ENCODE measurements around the gene ZIC4.

The ZIC4 gene

GRCh38 chr3:147403511-147403910 is 2.8 kb downstream of the ZIC4 start:
- H3K4me3 ChIP-seq (ENCODE audit: low read depth, low read length): no peak overlapping the region
- no peaks in the 10 kb centered on the region for H3K36me3 ChIP-seq (ENCODE audit: control insufficient read depth, insufficient read depth, low read length)
- peaks cover 63% of the 10 kb centered on the region for H3K4me1 ChIP-seq (ENCODE audit: control insufficient read depth, insufficient read depth, low read length)
- H3K27ac ChIP-seq (ENCODE audit: low read depth, low read length): no peak overlapping the region
- no peak overlapping the region for H3K9ac ChIP-seq (ENCODE audit: low read length)
- H3K27me3 ChIP-seq (ENCODE audit: control insufficient read depth, insufficient read depth, low read length): peaks cover 100% of the 10 kb centered on the region
- no peaks in the 10 kb centered on the region for H3K9me3 ChIP-seq (ENCODE audit: control insufficient read depth, insufficient read depth, low read depth, low read length)

GRCh38 chr3:147402159-147402558 is 4.2 kb downstream of the ZIC4 start:
- no peaks in the 10 kb centered on the region for H3K9me3 ChIP-seq (ENCODE audit: control insufficient read depth, insufficient read depth, low read depth, low read length)
- peaks cover 61% of the 10 kb centered on the region for H3K4me1 ChIP-seq (ENCODE audit: control insufficient read depth, insufficient read depth, low read length)
- H3K4me3 ChIP-seq (ENCODE audit: low read depth, low read length): no peak overlapping the region

GRCh38 chr3:147401421-147401820 is 4.9 kb downstream of the ZIC4 start:
- H3K27ac ChIP-seq (ENCODE audit: low read depth, low read length): no peak overlapping the region
- H3K9ac ChIP-seq (ENCODE audit: low read length): no peak overlapping the region
- no peaks in the 10 kb centered on the region for H3K36me3 ChIP-seq (ENCODE audit: control insufficient read depth, insufficient read depth, low read length)
- H3K4me3 ChIP-seq (ENCODE audit: low read depth, low read length): no peak overlapping the region
- H3K4me1 ChIP-seq (ENCODE audit: control insufficient read depth, insufficient read depth, low read length): peaks cover 57% of the 10 kb centered on the region
- H3K9me3 ChIP-seq (ENCODE audit: control insufficient read depth, insufficient read depth, low read depth, low read length): no peaks in the 10 kb centered on the region
- H3K27me3 ChIP-seq (ENCODE audit: control insufficient read depth, insufficient read depth, low read length): peaks cover 100% of the 10 kb centered on the region

More at GRCh38 chr3:147402159-147402558, 4.2 kb downstream of the ZIC4 start:
- Histone ChIP-seq H3K27ac (ENCODE audit: low read depth, low read length) (no peak overlapping the region), H3K27me3 (ENCODE audit: control insufficient read depth, insufficient read depth, low read length) (peaks cover 100% of the 10 kb centered on the region), H3K36me3 (ENCODE audit: control insufficient read depth, insufficient read depth, low read length) (no peaks in the 10 kb centered on the region), H3K9ac (ENCODE audit: low read length) (no peak overlapping the region)

GRCh38 chr3:147400999-147401398 is 5.3 kb downstream of the ZIC4 start:
- Histone ChIP-seq H3K4me3 (ENCODE audit: low read depth, low read length) (no peak overlapping the region), H3K27ac (ENCODE audit: low read depth, low read length) (no peak overlapping the region), H3K27me3 (ENCODE audit: control insufficient read depth, insufficient read depth, low read length) (peaks cover 100% of the 10 kb centered on the region), H3K4me1 (ENCODE audit: control insufficient read depth, insufficient read depth, low read length) (peaks cover 57% of the 10 kb centered on the region), H3K36me3 (ENCODE audit: control insufficient read depth, insufficient read depth, low read length) (no peaks in the 10 kb centered on the region), H3K9ac (ENCODE audit: low read length) (no peak overlapping the region), H3K9me3 (ENCODE audit: control insufficient read depth, insufficient read depth, low read depth, low read length) (no peaks in the 10 kb centered on the region)

GRCh38 chr3:147400111-147400510 is 6.2 kb downstream of the ZIC4 start:
- H3K9ac ChIP-seq (ENCODE audit: low read length): no peak overlapping the region
- peaks cover 100% of the 10 kb centered on the region for H3K27me3 ChIP-seq (ENCODE audit: control insufficient read depth, insufficient read depth, low read length)
- peaks cover 56% of the 10 kb centered on the region for H3K4me1 ChIP-seq (ENCODE audit: control insufficient read depth, insufficient read depth, low read length)
- H3K27ac ChIP-seq (ENCODE audit: low read depth, low read length): no peak overlapping the region
- no peaks in the 10 kb centered on the region for H3K9me3 ChIP-seq (ENCODE audit: control insufficient read depth, insufficient read depth, low read depth, low read length)
- no peak overlapping the region for H3K4me3 ChIP-seq (ENCODE audit: low read depth, low read length)
- no peaks in the 10 kb centered on the region for H3K36me3 ChIP-seq (ENCODE audit: control insufficient read depth, insufficient read depth, low read length)

- no peaks in the 10 kb centered on the region for H3K9me3 ChIP-seq (ENCODE audit: control insufficient read depth, insufficient read depth, low read depth, low read length)
- peaks cover 100% of the 10 kb centered on the region for H3K27me3 ChIP-seq (ENCODE audit: control insufficient read depth, insufficient read depth, low read length)
- H3K4me1 ChIP-seq (ENCODE audit: control insufficient read depth, insufficient read depth, low read length): peaks cover 55% of the 10 kb centered on the region
- no peak overlapping the region for H3K9ac ChIP-seq (ENCODE audit: low read length)
- H3K4me3 ChIP-seq (ENCODE audit: low read depth, low read length): peak overlapping the region; percentile 68
- H3K36me3 ChIP-seq (ENCODE audit: control insufficient read depth, insufficient read depth, low read length): no peaks in the 10 kb centered on the region
- no peak overlapping the region for H3K27ac ChIP-seq (ENCODE audit: low read depth, low read length)
Observed at GRCh38 chr3:147398813-147399534, 7.4 kb downstream of the ZIC4 start.

- peaks cover 100% of the 10 kb centered on the region for H3K27me3 ChIP-seq (ENCODE audit: control insufficient read depth, insufficient read depth, low read length)
- H3K36me3 ChIP-seq (ENCODE audit: control insufficient read depth, insufficient read depth, low read length): no peaks in the 10 kb centered on the region
- H3K27ac ChIP-seq (ENCODE audit: low read depth, low read length): no peak overlapping the region
- H3K9me3 ChIP-seq (ENCODE audit: control insufficient read depth, insufficient read depth, low read depth, low read length): no peaks in the 10 kb centered on the region
- peak overlapping the region; percentile 55 for H3K9ac ChIP-seq (ENCODE audit: low read length)
- H3K4me3 ChIP-seq (ENCODE audit: low read depth, low read length): peak overlapping the region; percentile 68
- peaks cover 51% of the 10 kb centered on the region for H3K4me1 ChIP-seq (ENCODE audit: control insufficient read depth, insufficient read depth, low read length)
Observed at GRCh38 chr3:147397875-147398812, 8.2 kb downstream of the ZIC4 start.

- H3K4me3 ChIP-seq (ENCODE audit: low read depth, low read length): peak overlapping the region; percentile 68
- peaks cover 100% of the 10 kb centered on the region for H3K27me3 ChIP-seq (ENCODE audit: control insufficient read depth, insufficient read depth, low read length)
- H3K36me3 ChIP-seq (ENCODE audit: control insufficient read depth, insufficient read depth, low read length): no peaks in the 10 kb centered on the region
- peak overlapping the region; percentile 55 for H3K9ac ChIP-seq (ENCODE audit: low read length)
- H3K9me3 ChIP-seq (ENCODE audit: control insufficient read depth, insufficient read depth, low read depth, low read length): no peaks in the 10 kb centered on the region
- H3K27ac ChIP-seq (ENCODE audit: low read depth, low read length): no peak overlapping the region
- peaks cover 50% of the 10 kb centered on the region for H3K4me1 ChIP-seq (ENCODE audit: control insufficient read depth, insufficient read depth, low read length)
Observed at GRCh38 chr3:147397155-147397874, 9.0 kb downstream of the ZIC4 start.

- H3K27me3 ChIP-seq (ENCODE audit: control insufficient read depth, insufficient read depth, low read length): peaks cover 100% of the 10 kb centered on the region
- H3K9ac ChIP-seq (ENCODE audit: low read length): no peak overlapping the region
- H3K36me3 ChIP-seq (ENCODE audit: control insufficient read depth, insufficient read depth, low read length): no peaks in the 10 kb centered on the region
Observed at GRCh38 chr3:147396712-147397046, 9.7 kb downstream of the ZIC4 start.

GRCh38 chr3:147395899-147396711 is 10.2 kb downstream of the ZIC4 start:
- H3K9me3 ChIP-seq (ENCODE audit: control insufficient read depth, insufficient read depth, low read depth, low read length): no peaks in the 10 kb centered on the region
- peaks cover 100% of the 10 kb centered on the region for H3K27me3 ChIP-seq (ENCODE audit: control insufficient read depth, insufficient read depth, low read length)
- no peak overlapping the region for H3K27ac ChIP-seq (ENCODE audit: low read depth, low read length)
- H3K36me3 ChIP-seq (ENCODE audit: control insufficient read depth, insufficient read depth, low read length): no peaks in the 10 kb centered on the region
- peaks cover 45% of the 10 kb centered on the region for H3K4me1 ChIP-seq (ENCODE audit: control insufficient read depth, insufficient read depth, low read length)
- H3K9ac ChIP-seq (ENCODE audit: low read length): no peak overlapping the region
- peak overlapping the region; percentile 45 for H3K4me3 ChIP-seq (ENCODE audit: low read depth, low read length)

More at GRCh38 chr3:147396712-147397046, 9.7 kb downstream of the ZIC4 start:
- Histone ChIP-seq H3K4me1 (ENCODE audit: control insufficient read depth, insufficient read depth, low read length) (peaks cover 48% of the 10 kb centered on the region), H3K27ac (ENCODE audit: low read depth, low read length) (no peak overlapping the region), H3K9me3 (ENCODE audit: control insufficient read depth, insufficient read depth, low read depth, low read length) (no peaks in the 10 kb centered on the region), H3K4me3 (ENCODE audit: low read depth, low read length) (peak overlapping the region; percentile 68)
